Vagina (tissue), 2 donors: ENCODE measurements around the gene DOK3.

Source experiments
- CTCF ChIP-seq, 3 experiments: fragments of 450-650 bp in 2 of 3; fragments of 200-600 bp in 1 of 3; sonication (generic) in 1 of 3; IDR thresholded peaks; one replicate each; pipeline ENCODE4 v1.5.1; 2017 to 2019; ENCODE audit warnings: antibody characterized with exemption in 3 of 3, mild to moderate bottlenecking in 2 of 3, moderate library complexity in 2 of 3
- POLR2A ChIP-seq, 2 donors: fragments of 450-650 bp; IDR thresholded peaks; one replicate each; pipeline ENCODE4 v1.6.1; 2017; ENCODE audit warnings: antibody characterized with exemption in 2 of 2, mild to moderate bottlenecking in 2 of 2, moderate library complexity in 2 of 2

GRCh38 chr5:177552839-177553455 is 43.3 kb upstream of the DOK3 start:
- TF ChIP-seq CTCF (IDR thresholded peaks at IDR 0.05) (no peak), POLR2A (IDR thresholded peaks at IDR 0.05) (no peak)
